DMS79 (cell line): ENCODE data around the gene ULK4.

ENCODE experiments used
- DNase-seq: peaks from one replicate; lab custom pipeline; 2025; lab: John Stamatoyannopoulos, UW

The ULK4 gene

DNA sequence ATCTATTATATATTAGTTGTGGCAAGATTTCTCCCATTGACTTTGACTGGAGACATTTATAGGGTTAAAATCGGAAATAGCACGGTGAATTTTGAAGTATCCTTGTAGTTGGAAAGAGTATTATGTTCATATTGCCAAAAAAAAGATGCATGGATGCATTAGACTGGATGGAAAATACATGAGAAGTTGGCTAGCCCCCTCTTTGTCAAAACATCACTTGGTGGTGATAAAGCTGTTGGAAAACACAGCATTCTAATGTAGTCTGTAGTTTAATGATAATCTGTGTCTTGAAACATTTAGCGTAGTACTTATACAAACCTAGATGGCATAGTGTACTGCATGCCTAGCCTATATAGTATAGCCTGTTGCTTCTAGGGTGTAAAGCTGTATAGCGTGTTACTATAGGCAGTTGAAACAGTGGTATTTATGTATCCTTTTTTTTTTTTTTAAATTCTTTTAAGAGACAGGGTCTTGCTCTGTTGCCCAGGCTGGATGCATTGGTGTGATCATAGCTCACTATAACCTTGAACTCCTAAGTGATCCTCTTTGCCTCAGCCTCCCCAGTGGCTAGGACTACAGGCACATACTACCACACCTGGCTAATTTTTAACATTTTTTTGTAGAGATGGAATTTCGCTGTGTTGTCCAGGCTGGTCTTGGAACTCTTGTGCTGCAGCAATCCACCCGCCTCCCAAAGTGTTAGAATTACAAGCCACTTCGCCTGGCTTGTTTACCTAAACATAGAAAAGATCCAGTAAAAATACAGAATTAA, 740.8 kb downstream of the ULK4 start:
- DNase-seq, result no peak

DNA sequence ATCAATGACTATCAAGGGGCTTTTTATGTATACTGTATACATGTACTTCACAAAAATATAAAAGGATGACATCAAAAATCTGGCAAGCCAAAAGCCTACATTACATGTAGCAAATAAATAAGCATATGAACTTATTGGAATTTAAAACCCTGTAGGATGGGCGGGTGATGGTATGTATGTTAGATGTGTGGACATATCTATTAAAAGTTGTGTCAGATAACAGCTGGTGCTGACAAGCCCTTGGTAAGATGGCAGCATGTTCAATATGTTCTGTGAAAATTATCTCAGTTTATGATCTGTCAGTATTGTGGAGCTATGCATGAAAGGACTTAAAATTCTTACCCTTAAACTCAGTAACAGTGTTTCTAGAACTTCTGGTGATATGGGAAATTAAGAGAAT, 742.5 kb downstream of the ULK4 start:
- DNase-seq, result no peak

DNA sequence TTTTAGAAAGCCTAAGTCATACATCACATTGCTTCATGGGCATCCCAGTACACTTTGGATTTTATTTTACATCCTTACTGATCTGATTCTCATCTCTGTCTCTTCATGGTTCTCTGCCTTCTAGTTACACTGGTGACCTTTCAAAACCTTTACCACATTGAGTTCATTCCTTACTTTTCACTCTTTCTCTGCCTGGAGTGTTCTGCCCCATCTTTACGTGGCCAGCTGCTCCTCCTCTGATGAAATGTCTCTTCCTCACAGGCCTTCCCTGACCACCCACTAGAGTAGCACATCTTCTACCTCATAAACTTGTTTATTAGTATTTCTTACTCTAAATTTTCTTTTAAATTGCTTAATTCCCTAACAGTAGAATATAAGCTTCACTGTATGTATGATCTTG, 744.9 kb downstream of the ULK4 start:
- no peak for DNase-seq

DNA sequence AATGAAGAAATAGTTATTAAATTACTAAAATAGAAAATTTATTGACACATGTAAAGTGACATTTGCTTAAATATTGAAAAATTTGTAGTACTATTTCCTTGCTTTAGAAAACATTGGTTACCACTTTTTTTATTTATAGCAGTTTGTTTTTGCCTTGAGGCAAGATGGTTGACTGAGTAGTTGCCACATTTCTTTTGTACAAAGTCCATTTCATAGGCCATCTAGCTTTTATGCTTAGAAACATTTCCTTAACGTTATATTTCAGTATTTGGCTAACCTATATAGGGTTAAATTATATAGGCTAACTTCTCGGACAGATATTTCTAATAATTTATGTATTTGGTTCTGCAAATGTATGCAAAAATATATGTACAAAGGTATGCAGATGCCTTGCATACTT, 745.5 kb downstream of the ULK4 start:
- DNase-seq, result no peak

DNA sequence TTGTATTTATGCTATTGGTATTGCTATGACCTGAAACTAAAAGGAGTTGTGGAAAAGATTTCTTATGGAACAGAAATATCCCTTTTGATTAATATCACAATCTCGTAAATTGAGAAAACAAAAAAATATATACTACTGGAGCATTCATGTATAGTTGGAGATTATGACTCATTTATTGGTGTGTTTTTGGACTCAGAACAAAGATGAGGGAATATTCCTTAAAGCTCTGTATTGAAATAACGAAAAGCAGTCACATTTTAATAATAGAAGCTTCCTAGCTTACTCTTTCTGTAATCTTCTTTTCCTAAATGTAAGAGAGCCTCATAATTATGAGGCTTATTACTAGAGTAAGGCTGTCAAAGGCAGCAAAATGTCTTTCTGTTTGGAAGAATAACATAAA, 748.3 kb downstream of the ULK4 start:
- no peak for DNase-seq

DNA sequence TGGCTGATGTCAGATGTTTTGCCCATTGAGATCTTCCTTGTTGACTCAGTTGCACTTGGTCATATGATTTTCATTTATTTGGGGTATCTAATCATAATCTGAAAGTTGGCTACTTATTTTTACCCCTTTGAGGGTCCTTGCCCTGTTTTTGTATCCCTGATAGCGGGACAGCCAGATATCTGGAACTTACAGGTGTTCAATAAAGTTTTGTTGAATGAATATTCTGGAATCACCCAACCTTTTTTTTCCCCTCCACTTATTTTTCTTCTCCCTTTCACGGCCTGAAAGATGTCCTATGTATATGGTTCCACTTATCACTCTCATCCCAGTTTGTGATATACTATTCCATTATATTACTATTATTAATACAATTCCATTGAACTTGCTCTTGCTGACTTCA, 749.8 kb downstream of the ULK4 start:
- DNase-seq, result no peak

DNA sequence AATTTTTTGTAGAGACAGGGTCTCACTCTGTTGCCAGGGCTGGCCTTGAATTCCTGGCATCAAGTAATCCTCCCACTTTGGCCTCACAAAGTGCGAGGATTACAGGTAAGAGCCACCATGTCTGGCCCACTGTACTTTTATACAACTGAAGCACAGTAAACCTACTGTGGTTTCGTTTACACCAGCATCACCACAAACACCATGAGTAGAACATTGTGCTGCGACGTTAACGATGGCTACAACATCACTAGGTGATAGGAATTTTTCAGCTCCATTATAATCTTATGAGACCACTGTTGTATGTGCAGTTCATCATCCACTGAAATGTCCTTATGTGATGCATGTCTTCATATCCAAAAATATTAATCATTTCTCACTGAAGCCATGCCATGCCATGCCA, 750.9 kb downstream of the ULK4 start:
- no peak for DNase-seq

DNA sequence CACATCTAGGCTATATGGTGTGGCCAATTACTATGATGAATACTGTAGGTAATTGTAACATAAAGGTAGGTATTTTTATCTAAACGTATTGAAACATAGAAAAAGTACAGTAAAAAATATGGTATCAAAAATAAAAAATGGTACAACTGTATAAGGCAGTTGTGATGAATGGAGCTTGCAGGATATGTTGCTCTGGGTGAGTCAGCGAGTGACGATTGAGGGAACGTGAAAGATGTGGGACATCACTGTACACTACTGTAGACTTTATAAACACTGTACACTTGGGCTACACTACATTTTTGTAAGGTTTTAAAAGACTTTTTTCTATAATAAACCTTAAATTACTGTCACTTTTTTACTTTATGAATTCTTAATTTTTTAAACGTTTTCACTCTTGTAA, 752.3 kb downstream of the ULK4 start:
- no peak for DNase-seq

DNA sequence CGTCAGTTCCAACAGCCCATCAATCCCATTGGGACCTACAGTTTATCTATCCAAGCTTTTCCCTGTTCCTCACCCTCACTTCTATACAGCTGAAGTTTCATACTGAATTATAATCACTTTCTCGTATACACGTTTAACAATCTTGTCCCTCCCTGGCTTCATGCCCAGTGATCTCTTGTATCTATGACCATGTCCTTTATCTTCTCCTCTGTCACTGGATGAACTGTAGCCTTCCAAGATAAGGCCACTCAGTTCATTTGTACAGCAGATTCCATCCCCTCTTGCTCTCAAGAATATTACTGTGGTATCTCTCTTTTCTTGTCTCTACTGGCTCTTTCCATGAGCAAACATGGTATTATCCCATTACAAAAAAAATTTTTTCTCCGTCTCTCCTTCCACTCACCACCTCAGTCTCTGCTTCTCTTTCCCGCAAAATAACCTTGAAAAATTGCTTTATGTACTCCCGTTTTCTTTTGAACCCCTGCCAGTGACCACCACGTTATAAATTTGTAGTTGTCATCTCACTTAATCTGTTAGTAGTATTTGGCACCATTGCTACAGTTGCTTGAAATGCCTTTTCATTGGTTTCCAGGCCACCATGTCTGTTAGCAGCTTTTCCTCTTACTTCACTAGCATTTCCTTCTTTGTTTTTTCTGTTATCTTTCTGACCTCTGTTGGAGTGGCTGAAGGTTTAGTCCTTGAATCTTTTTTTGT, 753.2 kb downstream of the ULK4 start:
- no peak for DNase-seq

DNA sequence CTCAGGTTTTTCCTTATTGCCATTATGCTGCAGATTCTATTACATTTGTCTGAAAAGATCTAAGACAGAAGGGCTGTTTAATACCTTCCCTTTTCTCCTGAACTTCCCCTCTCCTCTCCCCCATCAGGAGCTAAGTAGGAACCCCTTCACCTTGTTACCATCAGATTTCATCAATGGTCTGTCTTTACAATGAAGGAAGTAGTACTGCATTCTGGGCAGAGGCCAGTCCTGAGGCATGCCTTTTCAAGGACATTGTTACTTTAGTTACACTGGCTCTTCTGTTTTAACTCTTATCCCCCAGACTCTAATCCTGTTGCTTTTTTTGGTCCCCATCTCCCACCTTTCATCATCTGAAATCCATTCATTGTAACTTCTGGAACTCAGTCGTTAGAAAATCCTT, 754.5 kb downstream of the ULK4 start:
- no peak for DNase-seq

DNA sequence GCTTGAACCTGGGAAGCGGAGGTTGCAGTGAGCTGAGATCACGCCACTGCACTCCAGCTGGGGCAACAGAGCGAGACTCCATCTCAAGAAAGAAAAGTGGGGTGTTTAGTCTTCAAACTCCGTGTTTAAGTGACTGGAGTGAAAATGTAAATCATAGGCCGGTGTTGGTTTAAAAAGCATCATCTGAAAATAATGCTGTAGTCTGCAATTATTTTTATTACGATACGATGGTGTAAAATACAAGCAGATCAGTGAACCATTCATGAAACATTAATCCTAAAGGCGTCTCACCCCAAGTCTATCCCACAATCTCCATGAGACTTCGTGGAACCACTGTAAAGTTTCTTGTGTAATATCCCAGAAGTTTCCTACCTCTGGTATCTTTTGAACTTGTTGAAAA, 756.3 kb downstream of the ULK4 start:
- DNase-seq, result no peak

DNA sequence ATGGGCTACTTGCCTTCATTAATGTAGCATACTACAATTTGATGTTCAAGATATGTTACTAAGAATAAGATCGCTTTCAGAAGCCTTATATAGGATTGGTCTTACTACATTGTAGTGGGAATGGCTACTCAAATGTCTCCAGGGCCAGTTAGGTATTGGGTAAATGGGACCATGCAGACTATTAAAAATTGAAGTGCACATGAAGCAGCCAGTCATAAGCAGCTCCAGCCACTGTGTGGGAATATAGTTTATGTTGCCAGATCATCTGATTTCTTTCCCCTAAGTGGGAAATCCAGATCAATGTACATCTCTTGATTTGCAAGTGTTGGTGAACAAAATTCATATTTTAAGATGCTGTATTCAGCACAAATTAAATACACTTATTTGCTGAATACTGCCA, 757.5 kb downstream of the ULK4 start:
- no peak for DNase-seq

DNA sequence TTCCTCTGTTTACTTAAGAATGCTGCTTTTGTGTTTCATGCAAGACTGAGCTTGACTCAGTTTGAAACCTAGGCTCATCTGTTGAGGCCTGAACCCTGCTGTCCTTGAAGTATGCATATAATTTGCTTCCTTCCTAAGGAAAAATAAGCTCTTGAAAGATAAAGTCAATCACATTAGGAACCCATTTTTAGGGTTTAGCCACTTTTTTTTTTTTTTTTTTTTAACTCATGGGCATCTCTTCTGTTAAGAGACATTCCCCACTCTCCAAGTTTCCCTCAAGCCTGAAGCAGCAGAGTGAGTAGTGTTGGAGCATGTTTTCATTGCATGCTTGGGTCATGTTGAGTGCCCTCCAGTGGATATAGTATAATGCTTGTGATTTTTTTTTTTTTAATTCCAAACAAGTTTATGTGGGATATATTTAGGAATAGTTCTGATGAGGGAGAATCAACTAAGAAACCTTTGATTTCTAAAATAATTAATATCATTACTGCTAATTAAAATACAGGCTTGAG, 759.0 kb downstream of the ULK4 start:
- no peak for DNase-seq

DNA sequence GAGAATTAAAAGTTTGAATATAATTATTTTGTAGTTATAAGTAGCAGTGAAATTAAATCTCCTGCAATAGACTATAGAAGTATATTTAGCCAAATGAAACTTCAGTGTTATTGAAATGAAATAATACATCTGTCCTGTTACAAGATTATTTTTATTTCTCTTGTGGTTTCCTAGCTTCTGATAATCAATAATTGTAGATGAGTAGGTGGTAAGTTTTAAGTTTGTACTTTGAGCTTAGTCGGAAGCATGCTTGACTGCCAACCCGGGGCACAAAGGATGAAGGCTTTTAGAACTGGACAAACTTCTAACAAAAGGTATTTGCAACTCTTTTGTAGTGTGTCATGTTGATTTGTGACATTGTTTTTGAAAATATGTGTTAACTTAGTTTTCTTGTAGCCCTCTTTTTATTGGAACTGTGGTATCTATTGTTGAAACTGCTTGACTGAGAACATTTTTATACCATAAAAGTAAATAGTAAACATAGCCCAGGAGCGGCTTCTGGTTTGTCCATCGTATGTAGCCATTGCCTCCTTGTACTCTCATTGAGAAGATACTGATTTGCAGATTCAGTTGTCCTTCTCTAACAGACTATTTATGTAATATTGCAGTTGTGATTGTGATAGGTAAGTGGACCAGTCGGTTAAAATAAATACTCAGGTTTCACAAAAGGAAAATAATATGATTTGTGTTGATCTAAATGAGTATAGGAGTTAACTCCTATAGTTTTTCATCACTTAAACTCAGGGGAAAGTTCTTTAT, 759.6 kb downstream of the ULK4 start:
- no peak for DNase-seq

DNA sequence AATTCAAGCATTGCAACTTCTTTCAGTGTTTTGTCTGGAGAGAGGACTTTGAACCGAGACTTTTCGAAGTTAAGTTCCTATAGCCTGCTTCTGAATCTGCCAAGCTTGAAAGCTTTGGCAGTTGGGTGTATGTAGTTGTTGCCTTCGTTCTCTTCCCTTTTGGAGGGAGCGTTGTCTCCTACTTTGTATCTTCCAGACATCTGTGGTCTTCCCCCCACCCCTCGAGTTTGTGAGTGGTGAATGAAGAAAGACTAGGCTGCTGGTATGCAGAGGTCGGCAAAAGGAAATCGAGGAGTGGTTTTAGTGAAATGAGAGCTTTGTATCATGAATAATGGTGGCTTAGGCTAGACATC, 761.3 kb downstream of the ULK4 start:
- DNase-seq, result no peak

DNA sequence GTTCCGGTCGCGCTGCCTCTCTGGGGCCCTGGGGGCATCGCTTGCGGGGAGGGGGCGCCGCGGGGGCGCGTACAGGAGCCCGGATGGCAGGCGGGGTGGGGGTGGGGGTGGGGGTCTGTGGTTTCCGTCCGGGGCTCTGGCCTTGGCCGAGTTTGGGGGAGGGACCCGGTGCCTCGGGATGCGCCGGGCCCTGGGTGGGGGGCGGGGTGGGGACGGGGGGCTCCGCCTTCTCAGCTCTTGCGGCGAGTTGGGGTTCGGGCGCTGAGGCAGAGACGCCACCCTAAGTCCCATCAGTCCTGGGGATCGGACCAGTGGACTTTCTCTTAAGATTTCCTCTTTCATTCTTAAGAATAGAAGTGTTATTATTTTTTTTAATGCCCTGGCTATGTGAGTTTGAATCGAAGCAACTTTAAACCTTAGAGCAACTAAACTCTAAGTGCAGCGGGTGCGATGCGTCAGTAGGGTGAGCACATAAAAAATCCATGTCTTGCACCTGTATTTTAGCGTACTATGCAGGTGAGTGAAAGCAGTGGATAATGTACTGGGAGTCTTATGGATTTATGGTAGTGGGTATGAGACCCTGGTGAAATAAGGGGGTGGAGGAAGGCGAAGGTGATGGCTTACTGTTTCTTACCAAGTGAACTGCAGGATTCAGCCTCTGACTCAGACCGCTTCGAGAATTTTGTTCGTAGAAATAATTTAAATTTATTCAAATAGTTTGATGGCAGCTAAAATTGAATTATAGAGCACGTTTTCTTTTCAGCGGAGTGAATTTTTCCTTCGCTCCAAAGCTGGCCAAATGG, 761.8 kb downstream of the ULK4 start:
- no peak for DNase-seq

DNA sequence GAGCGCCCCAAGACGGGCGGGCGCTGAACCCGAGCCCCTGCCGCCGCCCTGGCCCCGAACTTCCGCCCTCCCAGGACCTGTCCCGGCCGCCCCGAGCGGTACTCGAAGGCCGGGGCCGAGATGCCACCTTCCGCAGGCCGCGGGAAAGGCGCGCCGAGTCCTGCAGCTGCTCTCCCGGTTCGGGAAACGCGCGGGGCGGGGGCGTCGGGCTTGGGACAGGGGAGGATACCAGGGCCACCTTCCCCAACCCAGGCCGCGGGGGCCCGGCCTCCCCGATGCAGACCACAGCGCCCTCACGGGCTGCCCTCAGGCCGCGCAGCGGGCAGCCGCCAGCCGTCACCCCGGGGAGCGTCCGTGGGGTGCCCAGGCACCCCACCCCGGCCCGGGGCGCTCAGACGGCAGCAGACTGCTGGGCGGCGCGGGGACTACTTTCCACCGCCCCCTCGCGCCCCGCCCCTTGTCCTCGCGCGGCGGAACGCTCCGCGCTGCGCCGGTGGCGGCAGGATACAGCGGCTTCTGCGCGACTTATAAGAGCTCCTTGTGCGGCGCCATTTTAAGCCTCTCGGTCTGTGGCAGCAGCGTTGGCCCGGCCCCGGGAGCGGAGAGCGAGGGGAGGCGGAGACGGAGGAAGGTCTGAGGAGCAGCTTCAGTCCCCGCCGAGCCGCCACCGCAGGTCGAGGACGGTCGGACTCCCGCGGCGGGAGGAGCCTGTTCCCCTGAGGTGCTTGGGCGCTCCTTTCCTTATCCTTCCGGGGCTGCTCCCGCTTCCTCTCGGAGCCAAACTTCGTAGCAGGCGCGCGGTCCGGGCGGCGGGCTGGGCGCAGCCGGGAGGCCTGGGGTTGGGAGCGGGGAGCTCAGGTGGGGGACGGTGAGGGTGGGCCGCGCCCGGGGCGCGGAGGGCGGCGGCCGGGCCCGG, 762.7 kb downstream of the ULK4 start, which contains the start of gene CTNNB1:
Gene CTNNB1 (plus strand): TSS at position 556 of the 916 bp plus-strand sequence. CDS start 24,564 bp downstream, outside the sequence.
- DNase-seq, result peak; percentile 37

DNA sequence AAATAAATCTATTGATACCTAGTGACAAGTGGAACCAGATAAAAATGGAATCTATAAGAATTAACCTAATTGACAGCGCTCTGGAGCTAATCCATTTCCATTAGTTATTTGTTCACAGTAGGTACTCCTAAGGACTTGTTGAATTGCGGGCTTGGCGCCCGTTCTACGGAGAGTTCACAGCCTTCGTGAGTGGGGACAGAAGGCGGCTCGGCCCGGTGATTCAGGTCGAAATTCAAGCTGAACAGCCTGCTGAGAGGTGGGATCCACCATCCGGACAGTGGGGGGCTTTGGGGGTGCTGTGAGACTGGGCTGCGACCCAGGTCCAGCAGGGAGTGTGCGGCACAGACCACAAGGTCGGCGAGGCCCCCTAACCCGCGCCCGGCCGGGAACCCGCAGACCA, 763.4 kb downstream of the ULK4 start:
- no peak for DNase-seq

DNA sequence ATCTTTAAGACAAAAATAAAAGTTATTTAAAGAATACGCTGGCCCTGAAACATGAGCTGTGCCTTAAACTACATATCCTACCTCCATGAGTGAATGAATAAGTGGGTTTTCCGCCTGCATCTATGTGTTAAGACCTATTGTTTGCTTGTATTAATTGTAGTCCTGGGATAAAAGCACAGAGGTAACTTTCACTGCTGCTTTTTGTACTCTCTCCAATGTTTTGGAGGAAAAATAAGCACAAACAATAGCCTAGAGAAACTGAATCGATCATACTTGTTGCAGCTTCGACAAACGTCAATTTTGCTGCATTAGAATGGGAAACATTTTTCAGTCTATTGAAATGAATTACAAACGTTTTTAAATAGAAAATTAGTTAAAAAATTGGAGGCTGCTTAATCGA, 763.9 kb downstream of the ULK4 start:
- no peak for DNase-seq
